A673 (cell line): ENCODE data around the gene ADAMTSL2. TPM values are rescaled to one million over a fixed set of nuclear protein-coding genes. Genes with fewer than 3 reads are reported as not detected.

ENCODE experiments used
- BruUV-seq: library from RNA; stranded (reverse); fragments of 400-500 nt; replicated peaks from 2 replicates; lab custom pipeline; 2021; lab: Mats Ljungman, UMichigan
- CTCF ChIA-PET: fragments of 300-600 bp; sonication (Branson Sonifier 250); formaldehyde crosslinking; loops from one replicate; lab custom pipeline; 2022; ENCODE audit warnings: antibody characterized with exemption; lab: Charles Lee
- POLR2A ChIA-PET: fragments of 300-600 bp; sonication (Branson Sonifier 250); formaldehyde crosslinking; loops from one replicate; lab custom pipeline; 2022; ENCODE audit warnings: antibody characterized with exemption; ENCODE audit not compliant: low non-redundant PET; lab: Charles Lee
- DNase-seq: peaks from one replicate; pipeline ENCODE4 v3.0.0-alpha.2; 2015; ENCODE audit warnings: low spot score
- H3K27ac ChIP-seq: fragments of 200-600 bp; sonication (generic); 2 replicates; pipeline ENCODE4 v1.5.1; 2016; ENCODE audit warnings: mixed run types, low read depth, mild to moderate bottlenecking, mixed read lengths, antibody characterized with exemption, low read length; ENCODE audit not compliant: poor library complexity, severe bottlenecking
- H3K27me3 ChIP-seq: fragments of 200-600 bp; sonication (generic); replicated peaks from 2 replicates; pipeline ENCODE4 v1.6.1; 2017; ENCODE audit warnings: mixed run types, low read depth, mild to moderate bottlenecking, mixed read lengths, antibody characterized with exemption, low read length; ENCODE audit not compliant: insufficient read depth, poor library complexity
- H3K36me3 ChIP-seq: fragments of 200-600 bp; sonication (generic); 2 replicates; pipeline ENCODE4 v1.6.1; 2016; ENCODE audit warnings: mixed run types, mild to moderate bottlenecking, mixed read lengths, antibody characterized with exemption, low read length; ENCODE audit not compliant: insufficient read depth, poor library complexity, severe bottlenecking
- H3K4me1 ChIP-seq: fragments of 200-600 bp; sonication (generic); 2 replicates; pipeline ENCODE4 v1.6.1; 2017; ENCODE audit warnings: mixed run types, mild to moderate bottlenecking, mixed read lengths, antibody characterized with exemption, low read length; ENCODE audit not compliant: insufficient read depth, poor library complexity, severe bottlenecking
- H3K4me3 ChIP-seq: fragments of 200-600 bp; sonication (generic); 2 replicates; pipeline ENCODE4 v1.5.1; 2016; ENCODE audit warnings: low read depth, mixed run types, mild to moderate bottlenecking, mixed read lengths, low read length; ENCODE audit not compliant: poor library complexity, severe bottlenecking
- H3K9me3 ChIP-seq: fragments of 200-600 bp; sonication (generic); 2 replicates; pipeline ENCODE4 v1.6.1; 2016; ENCODE audit warnings: mixed run types, low read depth, mild to moderate bottlenecking, mixed read lengths, antibody characterized with exemption, low read length; ENCODE audit not compliant: poor library complexity, severe bottlenecking
- CTCF ChIP-seq: fragments of 300-800, 200-600 bp; sonication (generic); conservative IDR thresholded peaks from 2 replicates; pipeline ENCODE4 v1.5.1; 2017; ENCODE audit warnings: low read depth, mild to moderate bottlenecking, antibody characterized with exemption, low read length, moderate library complexity, mixed read lengths
- EZH2 ChIP-seq: fragments of 200-600 bp; sonication (generic); IDR thresholded peaks from 2 replicates; pipeline ENCODE4 v1.6.1; 2017; ENCODE audit warnings: borderline replicate concordance, low read depth, mild to moderate bottlenecking, mixed read lengths, antibody characterized with exemption, low read length; ENCODE audit not compliant: poor library complexity, severe bottlenecking
- intact Hi-C: fragments of 100-400 bp; cut with micrococcal nuclease; formaldehyde crosslinking; loops from one replicate; pipeline ENCODE4 v1.10.0; 2022; ENCODE audit not compliant: unreplicated experiment
- total RNA-seq: library from RNA; stranded (reverse); gene quantifications from 2 replicates; pipeline ENCODE4 v1.2.3, GENCODE V29; 2021

ADAMTSL2 gene
- total RNA-seq, 1 experiment from 2014 or later: 0.06 TPM

DNA sequence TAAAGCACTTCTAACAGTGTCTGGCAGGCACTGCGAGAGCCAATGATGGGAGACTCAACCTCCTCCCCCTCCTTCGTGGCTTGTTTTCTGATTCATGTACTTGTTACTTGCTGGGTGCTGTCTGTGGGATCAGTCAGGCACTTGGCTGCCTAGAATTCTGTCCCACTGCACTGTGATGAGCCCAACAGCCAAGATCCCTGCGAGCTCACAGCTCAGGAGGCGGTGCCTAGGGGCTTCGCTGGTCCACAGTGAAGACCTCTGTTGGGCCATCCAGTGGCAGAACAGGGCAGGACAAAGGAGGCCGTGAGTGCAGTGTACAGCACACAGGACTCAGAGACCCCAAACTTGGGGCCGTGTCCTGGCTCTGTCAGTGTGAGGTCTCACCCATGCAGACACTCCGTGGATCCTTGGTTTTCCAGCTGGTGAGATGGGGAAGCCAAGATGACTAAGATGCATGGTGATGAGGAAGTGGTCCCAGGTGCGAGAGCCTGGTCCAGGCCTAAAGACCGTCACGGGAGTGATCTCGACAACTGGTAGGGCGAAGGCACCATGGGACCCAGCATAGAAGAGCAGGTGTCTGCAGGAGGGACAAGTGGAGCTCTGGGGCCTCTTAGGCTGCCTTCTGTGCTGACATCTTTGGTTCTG is 29.2 kb upstream of the ADAMTSL2 start:
- CTCF ChIA-PET: no interaction called here
- Histone ChIP-seq H3K9me3 (peaks cover 14% of the 10 kb centered on the region), H3K27me3 (peaks cover 5% of the 10 kb centered on the region), H3K27ac (no peak overlapping the region), H3K4me1 (peaks cover 11% of the 10 kb centered on the region), H3K36me3 (no peaks in the 10 kb centered on the region), H3K4me3 (no peak overlapping the region)
- DNase-seq: no peak
- POLR2A ChIA-PET: no interaction called here
- intact Hi-C loops: no loop called here
- TF ChIP-seq EZH2 (no peak), CTCF (no peak)
- BruUV-seq: no TSS peak

DNA sequence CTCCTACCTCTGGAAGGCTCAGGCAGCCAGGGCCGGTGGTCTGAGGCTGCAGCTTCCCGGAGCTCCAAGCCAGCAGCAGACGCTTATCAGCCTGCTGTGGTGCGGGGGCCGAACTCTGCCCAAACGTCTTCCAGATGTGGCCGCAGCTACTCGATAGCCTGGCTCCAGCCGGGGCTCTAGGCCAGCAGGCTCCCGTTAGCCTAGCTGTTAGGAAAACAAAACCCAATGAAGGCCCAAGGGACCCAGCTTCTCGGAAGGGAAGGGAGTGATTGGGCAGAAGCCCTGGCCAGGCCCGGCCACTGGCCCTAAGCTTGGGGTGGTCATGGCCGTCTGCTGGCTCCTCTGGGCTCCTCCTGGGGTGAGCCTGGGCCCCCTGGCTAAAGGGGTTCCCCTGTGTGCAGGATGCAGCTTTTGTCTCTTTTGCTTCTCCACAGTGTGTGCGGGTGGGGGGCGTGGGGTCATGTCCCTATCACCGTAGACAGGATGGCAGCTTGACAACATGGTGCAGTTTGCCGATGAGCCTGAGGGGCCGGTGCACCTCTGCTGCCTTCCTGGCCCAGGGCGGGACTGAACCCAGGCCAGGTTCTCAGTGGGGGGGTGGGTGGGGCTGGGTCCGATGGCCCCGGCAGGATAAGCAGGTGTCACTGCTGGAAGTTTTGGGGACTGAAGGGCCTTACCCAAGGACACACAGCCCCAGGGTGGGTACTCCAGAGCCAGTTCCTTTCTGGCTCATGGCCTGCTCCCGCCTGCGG is 28.4 kb upstream of the ADAMTSL2 start:
- TF ChIP-seq CTCF (no peak), EZH2 (no peak)
- no peak overlapping the region for H3K4me3 ChIP-seq
- CTCF ChIA-PET: no interaction called here
- POLR2A ChIA-PET: no interaction called here
- no peak for DNase-seq
- peaks cover 5% of the 10 kb centered on the region for H3K27me3 ChIP-seq
- BruUV-seq: no TSS peak
- no peak overlapping the region for H3K27ac ChIP-seq
- no peaks in the 10 kb centered on the region for H3K36me3 ChIP-seq
- intact Hi-C loops: no loop called here
- peaks cover 14% of the 10 kb centered on the region for H3K9me3 ChIP-seq
- H3K4me1 ChIP-seq: peaks cover 11% of the 10 kb centered on the region

DNA sequence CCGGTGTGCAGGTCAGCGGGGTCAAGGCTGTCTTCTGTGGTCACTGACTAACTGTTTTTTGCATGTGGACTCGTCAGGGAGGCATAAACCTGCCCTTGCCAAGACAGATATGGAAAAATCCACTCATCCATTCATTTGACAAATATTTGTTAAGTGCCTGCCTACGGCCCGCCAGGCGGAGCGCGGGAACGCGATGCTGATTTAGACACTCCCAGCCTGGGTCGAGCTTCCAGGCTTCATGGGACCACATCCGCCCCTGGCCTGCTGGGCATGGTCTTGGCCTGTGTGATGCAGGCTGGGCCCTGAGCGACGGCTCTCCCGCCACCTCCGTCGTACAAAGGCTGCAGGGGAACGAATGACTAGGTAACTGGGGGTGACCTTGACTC is 27.9 kb upstream of the ADAMTSL2 start:
- Histone ChIP-seq H3K4me1 (peaks cover 11% of the 10 kb centered on the region), H3K4me3 (no peak overlapping the region), H3K9me3 (peaks cover 12% of the 10 kb centered on the region), H3K36me3 (no peaks in the 10 kb centered on the region), H3K27me3 (peaks cover 5% of the 10 kb centered on the region), H3K27ac (no peak overlapping the region)
- intact Hi-C loops: no loop called here
- POLR2A ChIA-PET: no interaction called here
- TF ChIP-seq EZH2 (no peak), CTCF (no peak)
- DNase-seq: no peak
- no TSS peak for BruUV-seq
- CTCF ChIA-PET: no interaction called here
